ENCODE data around the gene ADGRB3.
A peak's percentile ranks its signal among the peaks of the same experiment; 100 is the strongest.

ADGRB3 gene

DNA sequence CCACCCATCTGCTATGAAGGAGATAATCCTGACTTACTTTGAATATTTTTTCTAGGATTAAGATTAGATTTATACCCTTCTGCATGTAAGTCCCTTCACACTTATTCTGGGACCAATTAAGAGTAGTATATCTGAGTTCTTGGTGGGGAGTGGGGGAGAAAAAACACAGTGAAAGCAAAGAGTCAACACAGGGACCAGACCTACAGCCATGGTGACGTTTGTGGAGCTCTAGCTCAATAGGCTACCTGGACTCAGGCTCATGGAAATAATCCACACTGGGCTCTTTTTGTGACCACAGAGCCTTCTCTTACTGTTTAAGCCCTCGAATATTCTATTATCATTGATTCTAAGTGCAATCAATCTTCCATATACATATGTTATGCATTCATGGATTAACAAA lies 670.4 kb downstream of the ADGRB3 start:
- no peak overlapping the region for H2AK5ac ChIP-seq (ENCODE audit: low read length)

DNA sequence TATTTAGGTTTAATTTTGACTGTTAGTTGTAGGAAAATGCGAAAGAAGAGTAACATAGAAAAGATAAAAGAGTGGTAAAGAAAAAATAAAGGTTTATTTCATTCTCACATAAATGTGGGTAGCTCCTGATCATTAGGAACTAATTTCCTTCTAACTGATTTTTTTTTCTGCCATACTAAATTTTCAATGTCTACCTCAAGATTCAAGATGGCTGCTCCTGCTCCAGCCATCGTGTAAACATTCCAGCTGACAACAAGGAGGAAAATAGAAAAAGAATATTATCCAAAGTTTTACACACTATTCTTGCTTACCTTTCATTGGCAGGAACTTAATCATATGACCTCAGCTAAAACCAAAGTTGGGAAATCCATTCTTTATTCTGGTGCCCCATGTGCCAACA lies 673.5 kb downstream of the ADGRB3 start:
- no peak overlapping the region for H3K23ac ChIP-seq (ENCODE audit: low read length)
- no peak overlapping the region for H3K56ac ChIP-seq (ENCODE audit: low read length)
- no peaks in the 10 kb centered on the region for H3K79me2 ChIP-seq (ENCODE audit: control insufficient read depth, insufficient read depth, low read length)
- H2AK5ac ChIP-seq (ENCODE audit: low read length) = no peak overlapping the region
- H2BK15ac ChIP-seq (replicated peaks; ENCODE audit: low read depth) = no peak overlapping the region
- H3K4me3 ChIP-seq (ENCODE audit: low read length) = no peak overlapping the region
- no peak overlapping the region for H3K9ac ChIP-seq (ENCODE audit: low read length)
- no peak overlapping the region for H2BK5ac ChIP-seq (ENCODE audit: low read length)
- no peak overlapping the region for H3K4me2 ChIP-seq (ENCODE audit: low read length)
- no peak overlapping the region for H4K8ac ChIP-seq (ENCODE audit: low read depth, low read length)
- no peaks in the 10 kb centered on the region for H3K4me1 ChIP-seq (ENCODE audit: control insufficient read depth, low read depth, low read length)
- no peak for DNase-seq
- 100% methylated on average over 1 of the region's 2 CpGs for WGBS (ENCODE audit: extremely low coverage, insufficient coverage, low lambda C conversion rate)
- H3K27me3 ChIP-seq (ENCODE audit: insufficient read depth, low read length, poor library complexity) = no peaks in the 10 kb centered on the region
- no peak overlapping the region for H3K18ac ChIP-seq (ENCODE audit: low read length)
- H3K27ac ChIP-seq (ENCODE audit: low read depth, low read length) = no peak overlapping the region
- no peaks in the 10 kb centered on the region for H3K36me3 ChIP-seq (ENCODE audit: control insufficient read depth, insufficient read depth, low read length)
- no peak overlapping the region for H4K5ac ChIP-seq (ENCODE audit: low read length)
- H2BK120ac ChIP-seq (ENCODE audit: low read depth, low read length) = no peak overlapping the region
- no peak overlapping the region for H3K4ac ChIP-seq (ENCODE audit: low read depth, low read length)
- no peaks in the 10 kb centered on the region for H3K79me1 ChIP-seq (ENCODE audit: low read length)

More for the DNA sequence above, 670.4 kb downstream of the ADGRB3 start:
- Histone ChIP-seq H3K79me2 (ENCODE audit: control insufficient read depth, insufficient read depth, low read length) (no peaks in the 10 kb centered on the region), H3K9ac (ENCODE audit: low read length) (no peak overlapping the region), H3K36me3 (ENCODE audit: control insufficient read depth, insufficient read depth, low read length) (no peaks in the 10 kb centered on the region), H4K5ac (ENCODE audit: low read length) (no peak overlapping the region), H3K4ac (ENCODE audit: low read depth, low read length) (no peak overlapping the region), H3K4me3 (ENCODE audit: low read length) (no peak overlapping the region), H2BK5ac (ENCODE audit: low read length) (no peak overlapping the region), H3K27ac (ENCODE audit: low read depth, low read length) (no peak overlapping the region), H3K27me3 (ENCODE audit: insufficient read depth, low read length, poor library complexity) (no peaks in the 10 kb centered on the region), H3K79me1 (ENCODE audit: low read length) (no peaks in the 10 kb centered on the region), H2BK15ac (replicated peaks; ENCODE audit: low read depth) (no peak overlapping the region), H4K8ac (ENCODE audit: low read depth, low read length) (no peak overlapping the region), H3K23ac (ENCODE audit: low read length) (no peak overlapping the region), H3K4me1 (ENCODE audit: control insufficient read depth, low read depth, low read length) (no peaks in the 10 kb centered on the region), H2BK120ac (ENCODE audit: low read depth, low read length) (no peak overlapping the region), H3K56ac (ENCODE audit: low read length) (no peak overlapping the region), H3K18ac (ENCODE audit: low read length) (no peak overlapping the region), H3K4me2 (ENCODE audit: low read length) (no peak overlapping the region)
- no CpG with 5 or more reads among the region's 2 CpGs for WGBS (ENCODE audit: extremely low coverage, insufficient coverage, low lambda C conversion rate)
- no peak for DNase-seq

GRCh38 chr6:69311888-69312287 lies 676.8 kb downstream of the ADGRB3 start:
- no peak overlapping the region for H4K8ac ChIP-seq (ENCODE audit: low read depth, low read length)
- no CpG with 5 or more reads among the region's 1 CpG for WGBS (ENCODE audit: extremely low coverage, insufficient coverage, low lambda C conversion rate)
- H3K79me2 ChIP-seq (ENCODE audit: control insufficient read depth, insufficient read depth, low read length) = no peaks in the 10 kb centered on the region
- H3K4me3 ChIP-seq (ENCODE audit: low read length) = no peak overlapping the region
- no peak overlapping the region for H2BK15ac ChIP-seq (replicated peaks; ENCODE audit: low read depth)
- H2AK5ac ChIP-seq (ENCODE audit: low read length) = no peak overlapping the region
- H2BK5ac ChIP-seq (ENCODE audit: low read length) = no peak overlapping the region
- no peak overlapping the region for H3K18ac ChIP-seq (ENCODE audit: low read length)
- no peak overlapping the region for H2BK120ac ChIP-seq (ENCODE audit: low read depth, low read length)
- no peak overlapping the region for H3K4me2 ChIP-seq (ENCODE audit: low read length)
- H3K9ac ChIP-seq (ENCODE audit: low read length) = no peak overlapping the region
- H3K56ac ChIP-seq (ENCODE audit: low read length) = no peak overlapping the region
- no peak overlapping the region for H4K5ac ChIP-seq (ENCODE audit: low read length)
- peak; percentile 30 for DNase-seq
- no peaks in the 10 kb centered on the region for H3K4me1 ChIP-seq (ENCODE audit: control insufficient read depth, low read depth, low read length)
- H3K79me1 ChIP-seq (ENCODE audit: low read length) = no peaks in the 10 kb centered on the region
- H3K27ac ChIP-seq (ENCODE audit: low read depth, low read length) = no peak overlapping the region
- H3K36me3 ChIP-seq (ENCODE audit: control insufficient read depth, insufficient read depth, low read length) = no peaks in the 10 kb centered on the region
- no peak overlapping the region for H3K23ac ChIP-seq (ENCODE audit: low read length)
- no peaks in the 10 kb centered on the region for H3K27me3 ChIP-seq (ENCODE audit: insufficient read depth, low read length, poor library complexity)
- no peak overlapping the region for H3K4ac ChIP-seq (ENCODE audit: low read depth, low read length)

DNA sequence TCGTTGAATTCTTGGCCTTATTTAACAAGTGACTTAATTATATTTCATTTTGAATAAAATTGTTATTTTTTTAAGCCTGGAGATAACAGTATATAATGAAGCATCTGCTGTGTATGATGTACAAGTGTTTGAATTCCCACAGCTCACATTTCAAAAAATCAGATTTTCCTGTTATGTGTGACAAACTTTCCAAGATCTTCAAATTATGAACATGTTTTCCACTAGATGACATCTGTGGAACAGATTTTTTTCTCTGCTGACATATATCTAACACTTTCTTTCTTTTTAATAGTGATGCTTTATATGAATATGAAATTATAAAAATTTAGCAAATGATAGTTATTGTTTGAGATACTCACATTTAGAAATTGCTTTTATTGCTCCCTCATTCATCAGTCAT lies 678.9 kb downstream of the ADGRB3 start:
- H3K9ac ChIP-seq (ENCODE audit: low read length) = no peak overlapping the region
- no peaks in the 10 kb centered on the region for H3K36me3 ChIP-seq (ENCODE audit: control insufficient read depth, insufficient read depth, low read length)
- H3K56ac ChIP-seq (ENCODE audit: low read length) = no peak overlapping the region
- H4K5ac ChIP-seq (ENCODE audit: low read length) = no peak overlapping the region
- H3K18ac ChIP-seq (ENCODE audit: low read length) = no peak overlapping the region
- no peak overlapping the region for H4K8ac ChIP-seq (ENCODE audit: low read depth, low read length)
- no peak for DNase-seq
- WGBS (ENCODE audit: extremely low coverage, insufficient coverage, low lambda C conversion rate) = no CpG with 5 or more reads among the region's 1 CpG
- H2BK15ac ChIP-seq (replicated peaks; ENCODE audit: low read depth) = no peak overlapping the region
- H2AK5ac ChIP-seq (ENCODE audit: low read length) = no peak overlapping the region
- H2BK5ac ChIP-seq (ENCODE audit: low read length) = no peak overlapping the region
- no peaks in the 10 kb centered on the region for H3K27me3 ChIP-seq (ENCODE audit: insufficient read depth, low read length, poor library complexity)
- no peak overlapping the region for H3K4me2 ChIP-seq (ENCODE audit: low read length)
- H3K79me1 ChIP-seq (ENCODE audit: low read length) = no peaks in the 10 kb centered on the region
- H3K4me1 ChIP-seq (ENCODE audit: control insufficient read depth, low read depth, low read length) = no peaks in the 10 kb centered on the region
- no peaks in the 10 kb centered on the region for H3K79me2 ChIP-seq (ENCODE audit: control insufficient read depth, insufficient read depth, low read length)
- no peak overlapping the region for H3K4ac ChIP-seq (ENCODE audit: low read depth, low read length)
- H2BK120ac ChIP-seq (ENCODE audit: low read depth, low read length) = no peak overlapping the region
- H3K23ac ChIP-seq (ENCODE audit: low read length) = no peak overlapping the region
- no peak overlapping the region for H3K4me3 ChIP-seq (ENCODE audit: low read length)
- no peak overlapping the region for H3K27ac ChIP-seq (ENCODE audit: low read depth, low read length)

DNA sequence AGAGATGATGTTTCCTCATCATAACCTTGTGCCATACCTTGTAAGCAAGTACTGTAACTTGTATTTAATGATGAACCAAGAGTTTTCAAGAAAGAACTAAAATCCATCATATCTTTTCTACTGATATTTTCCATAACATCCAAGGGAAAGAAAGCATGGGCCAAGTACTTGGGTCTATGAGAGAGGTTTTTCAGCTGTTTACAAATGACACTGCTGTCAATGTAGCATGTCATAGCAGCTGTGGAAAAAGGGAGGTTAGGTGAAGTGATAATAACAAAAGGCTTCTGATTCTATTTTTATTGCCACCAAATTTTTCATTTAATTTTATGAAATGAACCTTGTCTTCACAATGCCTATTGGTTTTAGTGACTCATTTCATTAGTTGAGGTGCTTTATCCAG lies 679.4 kb downstream of the ADGRB3 start:
- Histone ChIP-seq H3K9ac (ENCODE audit: low read length) (no peak overlapping the region), H4K8ac (ENCODE audit: low read depth, low read length) (no peak overlapping the region), H3K27me3 (ENCODE audit: insufficient read depth, low read length, poor library complexity) (no peaks in the 10 kb centered on the region), H3K4me2 (ENCODE audit: low read length) (no peak overlapping the region), H3K4me1 (ENCODE audit: control insufficient read depth, low read depth, low read length) (no peaks in the 10 kb centered on the region), H3K23ac (ENCODE audit: low read length) (no peak overlapping the region), H3K4ac (ENCODE audit: low read depth, low read length) (no peak overlapping the region), H2BK120ac (ENCODE audit: low read depth, low read length) (no peak overlapping the region), H4K5ac (ENCODE audit: low read length) (no peak overlapping the region), H3K18ac (ENCODE audit: low read length) (no peak overlapping the region), H2BK5ac (ENCODE audit: low read length) (no peak overlapping the region), H3K4me3 (ENCODE audit: low read length) (no peak overlapping the region), H2BK15ac (replicated peaks; ENCODE audit: low read depth) (no peak overlapping the region), H3K36me3 (ENCODE audit: control insufficient read depth, insufficient read depth, low read length) (no peaks in the 10 kb centered on the region), H2AK5ac (ENCODE audit: low read length) (no peak overlapping the region), H3K79me1 (ENCODE audit: low read length) (no peaks in the 10 kb centered on the region), H3K79me2 (ENCODE audit: control insufficient read depth, insufficient read depth, low read length) (no peaks in the 10 kb centered on the region), H3K27ac (ENCODE audit: low read depth, low read length) (no peak overlapping the region), H3K56ac (ENCODE audit: low read length) (no peak overlapping the region)
- DNase-seq = no peak

DNA sequence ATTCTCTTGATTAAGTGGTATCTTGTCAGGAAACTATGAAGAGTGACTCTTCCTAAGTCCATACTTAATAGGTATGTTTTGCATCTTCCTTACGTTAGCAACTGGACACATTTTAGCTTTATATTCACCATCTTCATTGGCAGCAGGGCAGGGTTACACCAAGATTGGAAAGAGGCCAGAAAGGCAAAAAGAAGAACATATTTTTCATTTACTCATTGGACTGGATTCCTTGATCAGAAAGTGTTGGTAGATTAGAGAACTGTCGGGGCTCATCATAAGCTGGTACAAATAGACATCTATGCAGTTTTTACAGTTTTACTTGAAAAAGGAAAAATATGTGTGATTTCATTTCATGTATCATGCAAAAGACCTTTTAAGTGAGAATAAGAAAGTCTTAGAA lies 696.8 kb downstream of the ADGRB3 start:
- Histone ChIP-seq H4K5ac (ENCODE audit: low read length) (no peak overlapping the region), H3K9ac (ENCODE audit: low read length) (no peak overlapping the region), H2BK5ac (ENCODE audit: low read length) (no peak overlapping the region), H2AK5ac (ENCODE audit: low read length) (no peak overlapping the region), H3K4me2 (ENCODE audit: low read length) (no peak overlapping the region), H3K4ac (ENCODE audit: low read depth, low read length) (no peak overlapping the region), H3K79me2 (ENCODE audit: control insufficient read depth, insufficient read depth, low read length) (no peaks in the 10 kb centered on the region), H4K8ac (ENCODE audit: low read depth, low read length) (no peak overlapping the region), H3K27me3 (ENCODE audit: insufficient read depth, low read length, poor library complexity) (no peaks in the 10 kb centered on the region), H3K36me3 (ENCODE audit: control insufficient read depth, insufficient read depth, low read length) (no peaks in the 10 kb centered on the region), H3K4me1 (ENCODE audit: control insufficient read depth, low read depth, low read length) (no peaks in the 10 kb centered on the region), H3K23ac (ENCODE audit: low read length) (no peak overlapping the region), H2BK15ac (replicated peaks; ENCODE audit: low read depth) (no peak overlapping the region), H3K27ac (ENCODE audit: low read depth, low read length) (no peak overlapping the region), H2BK120ac (ENCODE audit: low read depth, low read length) (no peak overlapping the region), H3K4me3 (ENCODE audit: low read length) (no peak overlapping the region), H3K18ac (ENCODE audit: low read length) (no peak overlapping the region), H3K79me1 (ENCODE audit: low read length) (no peaks in the 10 kb centered on the region), H3K56ac (ENCODE audit: low read length) (no peak overlapping the region)
- no peak for DNase-seq
- WGBS (ENCODE audit: extremely low coverage, insufficient coverage, low lambda C conversion rate) = no CpG with 5 or more reads among the region's 2 CpGs
